NCI-H1694 treated with DMSO at 0.1 percent for 48 hours (cell line): ENCODE data around the gene NDN.
"Not testable (repeated sequence)": the region's sequence is repeated elsewhere in the genome, so short reads cannot be mapped to it uniquely, and the experiment has no call there.

Source experiments
- DNase-seq: peaks from one replicate; lab custom pipeline; 2025; lab: John Stamatoyannopoulos, UW

NDN gene

GRCh38 chr15:23687143-23687470 is at the start of gene NDN:
TSS of gene NDN (minus strand) at chr15:23687305. CDS start at chr15:23687217, 88 bp downstream.
- no peak for DNase-seq

GRCh38 chr15:23736033-23736673 is 49.0 kb upstream of the NDN start:
- DNase-seq = no peak

GRCh38 chr15:23734862-23735261 is 47.8 kb upstream of the NDN start:
- DNase-seq = no peak

GRCh38 chr15:23713874-23714656 is 27.0 kb upstream of the NDN start:
- not testable (repeated sequence) for DNase-seq

- DNase-seq = no peak
Observed at GRCh38 chr15:23708332-23708731, 21.2 kb upstream of the NDN start.

GRCh38 chr15:23695282-23695681 is 8.2 kb upstream of the NDN start:
- DNase-seq = no peak

- no peak for DNase-seq
Observed at GRCh38 chr15:23694592-23694991, 7.5 kb upstream of the NDN start.

- no peak for DNase-seq
Observed at GRCh38 chr15:23690450-23690852, 3.3 kb upstream of the NDN start.

GRCh38 chr15:23690015-23690414 is 2.9 kb upstream of the NDN start:
- no peak for DNase-seq

- DNase-seq = no peak
Observed at GRCh38 chr15:23686466-23687142, 501 bp downstream of the NDN start.

- DNase-seq = no peak
Observed at GRCh38 chr15:23671481-23671880, 15.6 kb downstream of the NDN start.

GRCh38 chr15:23670970-23671369 is 16.1 kb downstream of the NDN start:
- DNase-seq = no peak

- no peak for DNase-seq
Observed at GRCh38 chr15:23663232-23663631, 23.9 kb downstream of the NDN start.

- DNase-seq = no peak
Observed at GRCh38 chr15:23648920-23649515, 38.1 kb downstream of the NDN start.

- DNase-seq = no peak
Observed at GRCh38 chr15:23647421-23648370, 39.4 kb downstream of the NDN start, which contains the start of gene MAGEL2. TSS of gene MAGEL2 (minus strand) at chr15:23647867. CDS start at chr15:23647742, 125 bp downstream.

GRCh38 chr15:23647001-23647295 is 40.2 kb downstream of the NDN start:
- no peak for DNase-seq

- DNase-seq = no peak
Observed at GRCh38 chr15:23646165-23647000, 40.7 kb downstream of the NDN start.

- no peak for DNase-seq
Observed at GRCh38 chr15:23645371-23646164, 41.5 kb downstream of the NDN start.

- no peak for DNase-seq
Observed at GRCh38 chr15:23644829-23645228, 42.3 kb downstream of the NDN start.
